Spleen (tissue), 11 donors: ENCODE data around the gene CCDC87. TPM values are rescaled to one million over a fixed set of nuclear protein-coding genes. Genes with fewer than 3 reads are reported as not detected.
A peak's percentile ranks its signal among the peaks of the same experiment; 100 is the strongest.
"Not testable (repeated sequence)": the region's sequence is repeated elsewhere in the genome, so short reads cannot be mapped to it uniquely, and the experiment has no call there.

Source experiments
- DNase-seq: peaks from one replicate; pipeline ENCODE4 v3.0.0-alpha.2; 2020
- H3K27ac ChIP-seq, 8 donors: fragments of 200-600 bp; sonication (generic) in 7 of 8; 1 replicate in 4 of 8; 2 replicates in 4 of 8; pipeline versions ENCODE4 v1.5.0 to v1.8.0; 2016 to 2021; ENCODE audit warnings: inconsistent platforms in 4 of 8, mild to moderate bottlenecking in 4 of 8, moderate library complexity in 1 of 8
- H3K27me3 ChIP-seq, 7 donors: fragments of 200-600 bp; sonication (generic) in 6 of 7; replicated peaks in 1 of 7; 1 replicate in 4 of 7; 2 replicates in 3 of 7; pipeline versions ENCODE4 v1.5.0 to v1.8.0; 2016 to 2021; ENCODE audit warnings: inconsistent platforms in 3 of 7, mild to moderate bottlenecking in 1 of 7
- H3K36me3 ChIP-seq, 6 donors: fragments of 200-600 bp; sonication (generic) in 5 of 6; 1 replicate in 4 of 6; 2 replicates in 2 of 6; pipeline versions ENCODE4 v1.5.0 to v1.8.0; 2016 to 2021; ENCODE audit warnings: inconsistent platforms in 2 of 6
- H3K4me1 ChIP-seq, 6 donors: fragments of 200-600 bp; sonication (generic) in 5 of 6; 1 replicate in 3 of 6; 2 replicates in 3 of 6; pipeline versions ENCODE4 v1.5.0 to v1.8.0; 2016 to 2021; ENCODE audit warnings: inconsistent platforms in 3 of 6
- H3K4me3 ChIP-seq, 8 donors: fragments of 200-600 bp; sonication (generic) in 7 of 8; 1 replicate in 4 of 8; 2 replicates in 4 of 8; pipeline versions ENCODE4 v1.5.0 to v1.8.0; 2016 to 2021; ENCODE audit warnings: inconsistent platforms in 4 of 8, mild to moderate bottlenecking in 4 of 8, moderate library complexity in 2 of 8
- H3K9me3 ChIP-seq, 8 donors: fragments of 200-600 bp; sonication (generic) in 7 of 8; 1 replicate in 4 of 8; 2 replicates in 4 of 8; pipeline versions ENCODE4 v1.5.0 to v1.8.0; 2016 to 2021; ENCODE audit warnings: inconsistent platforms in 4 of 8
- CTCF ChIP-seq, 11 experiments: fragments of 200-600 bp in 7 of 11; fragments of 450-650 bp in 4 of 11; sonication (generic) in 4 of 11; IDR thresholded peaks in 8 of 11; conservative IDR thresholded peaks in 3 of 11; 1 replicate in 7 of 11; 2 replicates in 4 of 11; pipeline versions ENCODE4 v1.4.0 to v1.8.0; 2016 to 2021; ENCODE audit warnings: antibody characterized with exemption in 11 of 11, inconsistent platforms in 4 of 11, mild to moderate bottlenecking in 1 of 11
- POLR2A ChIP-seq, 3 donors: fragments of 450-650 bp; IDR thresholded peaks; one replicate each; pipeline ENCODE4 v1.5.1; 2017; ENCODE audit warnings: antibody characterized with exemption in 3 of 3, mild to moderate bottlenecking in 1 of 3
- POLR2AphosphoS5 ChIP-seq, 3 donors: sonication (generic); formaldehyde crosslinking; IDR thresholded peaks; one replicate each; pipeline ENCODE4 v1.5.1; 2017; ENCODE audit warnings: antibody characterized with exemption in 3 of 3
- WGBS, 5 donors: extraction: QIAGEN DNeasy Blood & Tissue Kit in 3 of 5; methylation state at CpG; one replicate each; pipeline versions ENCODE4 v1.1.5 to v1.1.7; 2013 to 2018; 5-methylcytosine and 5-hydroxymethylcytosine counted together
- intact Hi-C: fragments of 100-400 bp; cut with DNase I; formaldehyde crosslinking; loops from one replicate; pipeline ENCODE4 v1.15.0; 2023; ENCODE audit warnings: low total_unique reads
- polyA plus RNA-seq, 3 donors: library from polyadenylated mRNA; stranded (reverse); fragments of 200-250 nt; gene quantifications; one replicate each; pipeline ENCODE4 v1.2.1, GENCODE V29; 2013
- small RNA-seq, 4 donors: library from RNA; depleted of rRNA; stranded (forward); fragments of <200 nt; gene quantifications; one replicate each; pipeline ENCODE3, GENCODE V24; 2016
- total RNA-seq, 7 donors: library from RNA; depleted of rRNA in 3 of 7; stranded (reverse); fragments of >200 nt in 3 of 7; fragmentation: NEBNext Ultra II Directional in 4 of 7; extraction: Animal tissue kit (Norgen Biotek cat#: 25700) in 4 of 7; gene quantifications; one replicate each; pipeline versions ENCODE4 v1.1.0 to v1.2.1, GENCODE V29; 2016 to 2021
- donor health status: healthy with polysubstance abuse.
- donor health status: DM: no; HTN: no; CAD: no; lungs with moderate emphysema.
- donor health status: DM: no; HTN: no; CAD: no.
- donor health status: Bipolar disorder and iron deficiency.
- donor health status: healthy.
- donor health status: DM: no; HTN: no; CAD: no.
- donor health status: DM: yes; HTN: yes; CAD: no.

The CCDC87 gene
- total and polyA plus RNA-seq, 10 donors, result 0.04 to 0.79 (median 0.11) TPM; not detected in 2

DNA sequence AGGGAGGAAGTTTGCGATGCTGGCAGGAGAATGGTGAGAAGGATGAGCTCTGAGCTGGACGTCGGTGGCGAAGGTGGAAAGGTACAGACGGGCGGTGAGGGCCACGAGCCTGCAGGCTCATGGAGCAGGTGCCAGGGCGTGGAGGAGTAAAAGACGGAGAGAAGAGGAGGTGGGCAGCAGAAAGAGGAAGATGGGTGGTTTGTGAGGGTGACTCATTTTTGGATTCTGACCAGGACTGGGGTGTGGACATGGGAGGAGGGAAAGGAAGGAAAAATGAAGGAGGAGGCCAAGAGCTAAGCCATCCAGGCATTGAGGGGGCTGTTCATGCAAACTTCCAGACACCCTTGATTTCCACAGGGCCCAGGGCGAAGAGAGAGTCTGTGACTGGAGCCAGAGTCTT, 50.5 kb downstream of the CCDC87 start:
- TF ChIP-seq POLR2A (IDR thresholded peaks at IDR 0.05) (no peak), CTCF (IDR thresholded peaks at IDR 0.05 in 8 of 11, conservative IDR thresholded peaks at IDR 0.05 in 3 of 11) (no peak), POLR2AphosphoS5 (IDR thresholded peaks at IDR 0.05) (no peak)
- intact Hi-C loops, result no loop called here
- Histone ChIP-seq H3K4me3 (no peak overlapping the region), H3K36me3 (peaks cover 0 to 60% (median 45%) of the 10 kb centered on the region in 6 donors), H3K27me3 (peaks cover 0 to 8% (median 0%) of the 10 kb centered on the region in 7 donors), H3K9me3 (no peaks in the 10 kb centered on the region), H3K4me1 (peaks cover 25 to 56% (median 44%) of the 10 kb centered on the region in 6 donors), H3K27ac (peak overlapping the region in 1 of 8 donors; percentile 92)
- DNase-seq, result no peak
- 65 to 92% (median 77%) methylated on average over 10 of the region's 10 CpGs for WGBS, 5 donors

GRCh38 chr11:66541892-66542291, 51.0 kb downstream of the CCDC87 start:
- Histone ChIP-seq H3K9me3 (no peaks in the 10 kb centered on the region), H3K4me3 (no peak overlapping the region), H3K36me3 (peaks cover 0 to 65% (median 47%) of the 10 kb centered on the region in 6 donors), H3K27me3 (peaks cover 0 to 5% (median 0%) of the 10 kb centered on the region in 7 donors), H3K27ac (no peak overlapping the region), H3K4me1 (peaks cover 25 to 52% (median 40%) of the 10 kb centered on the region in 6 donors)
- intact Hi-C loops, result no loop called here
- no peak for DNase-seq
- TF ChIP-seq POLR2AphosphoS5 (IDR thresholded peaks at IDR 0.05) (no peak), POLR2A (IDR thresholded peaks at IDR 0.05) (no peak)
- WGBS, 5 donors, result 79 to 94% (median 84%) methylated on average over 4 of the region's 4 CpGs

- H3K27ac ChIP-seq, H3K4me3 ChIP-seq, intact Hi-C loops, DNase-seq, H3K9me3 ChIP-seq, H3K27me3 ChIP-seq: not testable (repeated sequence)
- Histone ChIP-seq H3K4me1 (peaks cover 20 to 41% (median 32%) of the 10 kb centered on the region in 6 donors), H3K36me3 (peaks cover 0 to 78% (median 59%) of the 10 kb centered on the region in 6 donors)
- 64 to 87% (median 75%) methylated on average over 6 to 8 of the region's 8 CpGs for WGBS, 5 donors
Observed at GRCh38 chr11:66540598-66540997, 52.3 kb downstream of the CCDC87 start.

Small RNA genes lying within 50 kb of the gene (small RNA-seq; reads per million reads assigned to genes)
- 0 reads per million in 4 donors for gene RNU4-39P

Other genes starting within 250 kb of the CCDC87 start
- 10 to 100 TPM; 32.3 to 52.5 (median 37.2) TPM for gene BRMS1, start 248.0 kb downstream of the CCDC87 start, total RNA-seq
- gene BRMS1, start 248.0 kb downstream of the CCDC87 start, polyA plus RNA-seq, result 10 to 100 TPM; 61.6 to 90.6 (median 83.0) TPM
- gene B4GAT1, start 245.4 kb downstream of the CCDC87 start, total RNA-seq, result 10 to 100 TPM in 5 of 7 donors, 1 to 10 TPM in 2; 6.3 to 23.4 (median 13.9) TPM
- gene B4GAT1, start 245.4 kb downstream of the CCDC87 start, polyA plus RNA-seq, result 1 to 10 TPM; 4.3 to 8.9 (median 8.7) TPM
- 1 to 10 TPM; 1.9 to 5.0 (median 4.0) TPM for gene SLC29A2, start 221.3 kb downstream of the CCDC87 start, total RNA-seq
- gene SLC29A2, start 221.3 kb downstream of the CCDC87 start, polyA plus RNA-seq, result 1 to 10 TPM; 4.8 to 8.4 (median 7.4) TPM
- under 1 TPM in 2 of 7 donors, not detected in 5; 0.25 to 0.72 TPM for gene NPAS4, start 172.0 kb downstream of the CCDC87 start, total RNA-seq
- gene NPAS4, start 172.0 kb downstream of the CCDC87 start, polyA plus RNA-seq, result under 1 TPM in 2 of 3 donors, not detected in 1; 0.11 to 0.22 TPM
- gene MRPL11, start 154.2 kb downstream of the CCDC87 start, total RNA-seq, result 10 to 100 TPM; 25.5 to 41.2 (median 32.6) TPM
- 10 to 100 TPM; 60.3 to 87.1 (median 72.7) TPM for gene MRPL11, start 154.2 kb downstream of the CCDC87 start, polyA plus RNA-seq
- gene PELI3, start 126.2 kb downstream of the CCDC87 start, total RNA-seq, result 10 to 100 TPM in 5 of 7 donors, 1 to 10 TPM in 2; 4.9 to 14.6 (median 10.7) TPM
- gene PELI3, start 126.2 kb downstream of the CCDC87 start, polyA plus RNA-seq, result 1 to 10 TPM; 2.4 to 6.4 (median 2.7) TPM
- 10 to 100 TPM; 17.9 to 35.5 (median 23.9) TPM for gene DPP3, start 112.6 kb downstream of the CCDC87 start, total RNA-seq
- gene DPP3, start 112.6 kb downstream of the CCDC87 start, polyA plus RNA-seq, result 10 to 100 TPM; 20.0 to 25.9 (median 20.6) TPM
- gene BBS1, start 82.4 kb downstream of the CCDC87 start, total RNA-seq, result 10 to 100 TPM; 22.2 to 60.5 (median 36.9) TPM
- gene BBS1, start 82.4 kb downstream of the CCDC87 start, polyA plus RNA-seq, result 1 to 10 TPM; 5.2 to 9.9 (median 5.8) TPM
- gene ZDHHC24, start 47.0 kb downstream of the CCDC87 start, total RNA-seq, result 10 to 100 TPM; 14.6 to 25.7 (median 23.9) TPM
- 10 to 100 TPM in 2 of 3 donors, 1 to 10 TPM in 1; 9.1 to 11.6 (median 10.8) TPM for gene ZDHHC24, start 47.0 kb downstream of the CCDC87 start, polyA plus RNA-seq
- gene ACTN3, start 46.2 kb downstream of the CCDC87 start, total RNA-seq, result under 1 TPM in 4 of 7 donors, not detected in 3; 0.21 to 0.34 (median 0.24) TPM
- under 1 TPM; 0.05 to 0.13 (median 0.06) TPM for gene ACTN3, start 46.2 kb downstream of the CCDC87 start, polyA plus RNA-seq
- gene CTSF, start 24.5 kb downstream of the CCDC87 start, total RNA-seq, result 10 to 100 TPM; 11.4 to 60.8 (median 46.4) TPM
- 10 to 100 TPM; 23.7 to 26.6 (median 24.0) TPM for gene CTSF, start 24.5 kb downstream of the CCDC87 start, polyA plus RNA-seq
- 10 to 100 TPM; 32.8 to 50.4 (median 40.8) TPM for gene CCS, start 122 bp upstream of the CCDC87 start, total RNA-seq
- gene CCS, start 122 bp upstream of the CCDC87 start, polyA plus RNA-seq, result 100 to 1,000 TPM in 2 of 3 donors, 10 to 100 TPM in 1; 91.3 to 161 (median 145) TPM
- gene RBM14, start 23.6 kb upstream of the CCDC87 start, total RNA-seq, result 10 to 100 TPM; 45.2 to 96.6 (median 88.3) TPM
- 10 to 100 TPM; 37.7 to 67.4 (median 42.0) TPM for gene RBM14, start 23.6 kb upstream of the CCDC87 start, polyA plus RNA-seq
- gene RBM4, start 45.6 kb upstream of the CCDC87 start, total RNA-seq, result 100 to 1,000 TPM; 106 to 139 (median 127) TPM
- 100 to 1,000 TPM in 2 of 3 donors, 10 to 100 TPM in 1; 70.1 to 128 (median 102) TPM for gene RBM4, start 45.6 kb upstream of the CCDC87 start, polyA plus RNA-seq
- gene RBM4B, start 84.8 kb upstream of the CCDC87 start, total RNA-seq, result 10 to 100 TPM; 16.3 to 23.0 (median 18.8) TPM
- gene RBM4B, start 84.8 kb upstream of the CCDC87 start, polyA plus RNA-seq, result 10 to 100 TPM; 14.8 to 17.7 (median 14.9) TPM
- 1 to 10 TPM; 3.3 to 5.1 (median 3.7) TPM for gene SPTBN2, start 136.2 kb upstream of the CCDC87 start, total RNA-seq
- 1 to 10 TPM in 1 of 3 donors, under 1 TPM in 2; 0.61 to 1.5 (median 0.80) TPM for gene SPTBN2, start 136.2 kb upstream of the CCDC87 start, polyA plus RNA-seq